ENCODE data around the gene LINGO3.

LINGO3 gene

DNA sequence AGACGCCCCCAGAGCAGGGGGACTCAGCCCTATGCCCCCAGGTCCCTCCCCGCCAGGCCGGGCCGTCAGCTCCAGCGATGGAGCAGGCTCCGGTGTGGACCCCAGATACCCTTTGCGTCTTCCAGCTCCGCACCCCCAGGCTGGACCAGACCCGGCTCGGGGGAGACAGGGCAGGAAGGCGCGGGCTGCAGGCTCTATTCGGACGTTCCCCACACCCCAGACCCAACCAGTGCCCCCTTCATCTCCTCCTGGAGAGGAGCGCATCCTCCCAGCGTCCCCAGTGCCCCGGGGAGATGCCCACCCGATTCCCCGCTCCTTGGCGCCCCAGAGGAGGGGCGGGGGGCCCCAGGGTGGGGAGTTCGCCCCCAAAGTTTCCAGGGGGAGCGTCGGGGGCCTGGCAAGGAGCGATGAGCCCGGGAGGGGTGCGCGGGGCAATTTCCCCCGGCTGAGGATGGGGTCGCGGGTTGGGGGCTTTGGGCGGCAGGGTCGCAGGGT is 389 bp downstream of the LINGO3 start:
- no peaks in the 10 kb centered on the region for H3K36me3 Mint-ChIP-seq
- H3K4me1 Mint-ChIP-seq (ENCODE audit: low read depth): peaks cover 12% of the 10 kb centered on the region
- H3K27ac Mint-ChIP-seq: no peak overlapping the region
- H3K9me3 Mint-ChIP-seq (ENCODE audit: low read depth): no peaks in the 10 kb centered on the region
- H3K4me3 Mint-ChIP-seq: no peak overlapping the region
- H3K27me3 Mint-ChIP-seq: peaks cover 18% of the 10 kb centered on the region

DNA sequence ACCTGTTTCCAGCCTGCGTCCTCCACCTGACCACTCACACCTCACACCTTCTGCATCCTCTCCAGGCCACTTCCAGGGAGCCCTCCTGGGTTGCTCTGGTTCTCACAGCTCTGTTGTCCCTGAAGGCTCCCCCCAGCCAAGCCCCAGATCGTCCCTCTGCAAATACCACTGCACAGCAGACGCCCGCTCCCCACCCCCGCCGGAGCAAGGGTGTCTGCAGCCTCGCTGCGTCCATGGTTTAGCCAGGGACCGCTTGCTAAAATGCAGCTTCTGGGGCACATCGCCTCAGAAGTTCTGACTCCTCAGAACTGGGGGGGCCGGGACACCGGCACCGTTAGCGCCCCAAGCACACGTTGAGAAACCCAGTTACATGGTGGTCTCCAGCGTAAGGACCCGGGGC is 983 bp downstream of the LINGO3 start:
- no peaks in the 10 kb centered on the region for H3K9me3 Mint-ChIP-seq (ENCODE audit: low read depth)
- H3K27me3 Mint-ChIP-seq: peaks cover 18% of the 10 kb centered on the region
- no peak overlapping the region for H3K4me3 Mint-ChIP-seq
- no peaks in the 10 kb centered on the region for H3K36me3 Mint-ChIP-seq
- H3K4me1 Mint-ChIP-seq (ENCODE audit: low read depth): peaks cover 12% of the 10 kb centered on the region
- no peak overlapping the region for H3K27ac Mint-ChIP-seq

DNA sequence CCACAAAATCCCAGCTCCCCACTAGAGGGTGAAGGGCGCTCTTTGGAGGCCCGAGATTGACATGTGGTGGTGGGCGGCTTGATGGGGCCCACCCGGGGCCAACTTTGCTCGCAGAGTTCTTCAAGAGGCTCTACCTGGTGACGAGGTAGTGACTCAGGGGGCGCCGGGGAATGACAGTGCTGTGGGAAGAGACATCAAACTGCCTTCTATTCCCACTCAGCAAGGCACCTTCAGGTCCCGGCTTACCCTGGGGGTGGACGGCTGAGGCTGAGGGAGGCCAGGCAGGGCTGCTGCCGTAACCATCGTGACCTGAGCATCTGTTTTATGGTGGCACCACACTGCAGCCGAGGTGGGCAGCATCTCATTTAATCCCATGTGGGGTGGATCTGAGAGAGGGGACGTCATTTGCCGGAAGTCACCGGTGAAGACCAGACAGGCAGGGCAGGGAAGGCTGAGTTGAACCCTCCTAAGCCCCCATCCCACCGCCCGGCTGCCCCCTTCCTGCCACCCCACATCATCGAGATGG is 1.6 kb downstream of the LINGO3 start:
- Mint-ChIP-seq H3K4me3 (no peak overlapping the region), H3K36me3 (no peaks in the 10 kb centered on the region), H3K27ac (no peak overlapping the region), H3K27me3 (peaks cover 18% of the 10 kb centered on the region), H3K9me3 (ENCODE audit: low read depth) (no peaks in the 10 kb centered on the region), H3K4me1 (ENCODE audit: low read depth) (peaks cover 12% of the 10 kb centered on the region)

DNA sequence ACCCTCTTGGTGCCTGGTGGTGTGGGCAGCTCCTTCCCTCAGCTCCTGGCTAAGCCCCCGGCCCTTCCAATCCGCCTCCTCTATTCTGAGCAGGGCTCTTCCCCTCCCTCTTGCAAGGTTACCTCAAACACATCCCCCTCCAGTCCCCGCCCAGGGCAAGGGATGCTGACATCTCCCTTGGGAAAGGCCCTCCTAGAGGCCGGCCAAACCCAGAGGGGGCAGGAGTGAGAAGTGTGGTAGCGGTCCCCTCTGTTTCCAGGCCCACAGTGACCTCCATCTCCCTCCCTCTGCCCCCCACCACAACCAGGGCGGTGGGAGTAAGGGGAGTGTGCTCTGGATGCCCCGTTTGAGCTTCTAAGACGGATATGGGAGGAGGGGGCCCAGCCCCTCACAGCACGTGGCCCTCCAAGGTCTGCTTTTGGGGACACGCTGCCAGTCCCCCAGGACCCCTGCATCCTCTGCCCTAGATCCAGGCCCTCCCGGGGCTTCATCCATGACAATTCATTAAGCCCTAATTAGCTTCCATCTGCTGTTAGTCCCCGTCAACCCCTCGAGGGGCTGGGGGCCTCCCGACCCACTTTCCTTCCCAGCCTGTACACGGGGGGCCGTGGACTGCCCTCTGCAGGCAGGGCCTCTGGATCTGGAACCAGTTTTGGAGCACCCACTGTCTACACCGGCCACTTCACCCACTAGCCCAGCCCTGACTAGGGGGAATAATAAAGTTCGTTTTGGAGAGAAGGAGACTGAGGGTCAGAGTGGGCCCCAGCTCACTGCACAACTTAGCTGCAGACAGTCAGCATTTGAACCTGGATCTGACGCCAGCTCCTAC is 2.3 kb downstream of the LINGO3 start:
- H3K27ac Mint-ChIP-seq: no peak overlapping the region
- H3K27me3 Mint-ChIP-seq: peaks cover 18% of the 10 kb centered on the region
- no peaks in the 10 kb centered on the region for H3K36me3 Mint-ChIP-seq
- no peak overlapping the region for H3K4me3 Mint-ChIP-seq
- H3K9me3 Mint-ChIP-seq (ENCODE audit: low read depth): no peaks in the 10 kb centered on the region
- peaks cover 12% of the 10 kb centered on the region for H3K4me1 Mint-ChIP-seq (ENCODE audit: low read depth)

DNA sequence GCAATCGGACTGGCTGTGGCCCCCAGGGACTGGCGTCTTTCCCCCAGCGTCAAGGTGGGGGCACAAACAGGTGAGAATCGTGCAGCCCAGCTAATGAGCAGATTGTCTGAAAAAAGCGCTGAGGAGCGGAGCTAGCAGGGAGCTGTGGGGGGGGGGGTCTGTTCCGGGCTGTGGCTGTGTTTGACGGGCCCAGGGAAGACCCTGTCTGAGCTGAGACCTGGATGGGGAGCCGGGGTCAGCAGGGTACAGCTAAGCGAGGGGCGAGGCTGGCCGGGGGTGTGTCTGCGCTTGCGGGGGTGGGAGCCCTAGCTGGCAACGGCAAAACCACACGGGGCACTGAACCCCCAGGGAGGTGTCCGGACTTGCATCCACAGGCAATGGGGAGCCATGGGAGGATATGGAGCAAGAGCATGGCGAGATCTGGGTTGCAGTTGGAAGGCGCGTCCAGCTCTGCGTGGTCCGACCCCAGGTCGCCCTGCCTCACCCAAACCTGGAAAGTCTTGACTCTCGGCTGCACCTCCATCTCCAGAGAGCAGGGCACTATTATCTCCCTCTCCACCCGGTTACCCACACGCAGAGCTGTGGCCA is 4.6 kb downstream of the LINGO3 start:
- Mint-ChIP-seq H3K27me3 (peaks cover 10% of the 10 kb centered on the region), H3K4me3 (peak overlapping the region; percentile 70), H3K27ac (no peak overlapping the region), H3K9me3 (ENCODE audit: low read depth) (no peaks in the 10 kb centered on the region), H3K4me1 (ENCODE audit: low read depth) (peaks cover 9% of the 10 kb centered on the region), H3K36me3 (no peaks in the 10 kb centered on the region)

DNA sequence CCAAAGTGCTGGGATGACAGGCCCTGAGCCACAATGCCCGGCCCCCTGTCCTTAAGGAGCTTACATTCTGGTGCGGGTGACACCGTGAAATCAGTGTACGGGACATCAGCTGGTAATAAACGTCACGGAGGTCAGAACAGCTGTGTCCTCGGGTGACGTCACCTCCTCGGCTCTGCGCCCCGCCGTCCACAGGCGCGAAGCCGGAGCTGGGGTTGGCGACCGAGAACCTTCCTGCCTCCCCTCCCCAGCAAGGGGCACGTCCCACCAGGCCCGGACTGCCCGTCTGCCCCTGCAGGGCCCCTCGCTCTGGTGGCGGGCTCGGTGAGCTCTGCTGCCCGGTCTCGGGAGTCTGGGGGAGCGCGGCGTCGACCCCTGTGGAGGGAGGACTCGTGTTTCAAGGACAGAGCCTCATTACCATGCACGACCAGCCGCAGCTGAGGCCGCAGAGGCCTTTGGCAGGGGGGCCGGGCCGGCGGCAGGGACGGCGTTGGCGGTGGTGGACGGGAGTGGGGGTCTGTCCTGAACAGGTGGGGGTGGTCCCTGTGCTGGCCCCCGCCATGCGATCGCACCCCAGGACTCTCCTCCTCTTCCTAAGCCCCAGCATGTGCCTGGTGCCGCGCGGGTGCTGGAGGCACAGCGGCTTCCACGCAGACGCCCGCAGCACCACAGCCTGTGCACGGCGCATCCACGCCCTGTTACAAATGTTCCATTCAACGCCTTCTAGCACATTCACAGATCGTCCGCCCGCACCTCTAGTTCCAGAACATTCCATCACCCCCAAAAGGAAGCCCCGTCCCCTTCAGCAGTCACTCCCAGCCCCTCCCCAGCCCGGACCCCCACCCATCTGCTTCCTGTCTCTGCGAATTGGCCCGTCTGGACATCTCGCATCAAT is 5.4 kb downstream of the LINGO3 start:
- no peaks in the 10 kb centered on the region for H3K36me3 Mint-ChIP-seq
- peaks cover 10% of the 10 kb centered on the region for H3K27me3 Mint-ChIP-seq
- no peak overlapping the region for H3K27ac Mint-ChIP-seq
- peak overlapping the region; percentile 70 for H3K4me3 Mint-ChIP-seq
- H3K9me3 Mint-ChIP-seq (ENCODE audit: low read depth): no peaks in the 10 kb centered on the region
- peaks cover 9% of the 10 kb centered on the region for H3K4me1 Mint-ChIP-seq (ENCODE audit: low read depth)

DNA sequence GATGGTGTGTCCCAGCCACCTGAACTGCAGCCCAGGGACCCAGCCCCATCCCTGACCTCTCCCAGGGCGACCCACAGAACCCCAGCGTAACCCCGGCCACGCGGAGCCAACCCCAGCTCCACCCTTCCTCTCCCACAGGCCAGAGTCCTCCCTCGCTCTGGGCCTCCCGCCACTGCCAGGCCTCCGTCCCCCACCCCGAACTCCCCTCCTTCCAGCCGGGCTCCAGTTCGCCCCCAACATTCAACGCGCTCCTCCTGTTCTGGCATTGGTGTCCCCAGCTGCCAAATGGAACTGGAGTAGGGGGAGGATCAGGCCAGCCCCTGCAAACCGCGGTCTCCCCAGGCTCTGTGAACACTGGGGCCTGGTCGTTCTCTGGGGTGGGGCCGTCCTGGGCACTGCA is 7.4 kb downstream of the LINGO3 start:
- Mint-ChIP-seq H3K4me3 (no peak overlapping the region), H3K4me1 (ENCODE audit: low read depth) (peaks cover 7% of the 10 kb centered on the region), H3K9me3 (ENCODE audit: low read depth) (no peaks in the 10 kb centered on the region), H3K27ac (no peak overlapping the region), H3K36me3 (no peaks in the 10 kb centered on the region), H3K27me3 (peaks cover 8% of the 10 kb centered on the region)

DNA sequence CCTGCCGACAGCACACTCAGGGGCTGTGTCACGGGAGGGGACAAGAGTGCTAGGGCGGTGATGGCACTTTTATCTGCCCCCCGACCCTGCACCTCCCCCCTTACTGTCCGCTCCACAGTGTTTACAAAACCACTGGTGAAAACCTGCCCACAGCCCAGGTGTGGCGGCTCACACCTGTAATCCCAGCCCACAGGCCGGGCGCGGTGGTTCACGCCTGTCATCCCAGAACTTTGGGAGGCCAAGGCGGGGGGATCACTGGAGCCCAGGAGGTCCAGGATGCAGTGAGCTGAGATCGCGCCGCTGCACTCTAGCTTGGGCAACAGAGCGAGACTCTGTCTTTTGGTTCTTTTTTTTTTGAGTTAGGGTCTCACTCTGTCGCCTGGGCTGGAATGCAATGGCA is 11.8 kb downstream of the LINGO3 start:
- H3K27ac Mint-ChIP-seq: no peak overlapping the region

DNA sequence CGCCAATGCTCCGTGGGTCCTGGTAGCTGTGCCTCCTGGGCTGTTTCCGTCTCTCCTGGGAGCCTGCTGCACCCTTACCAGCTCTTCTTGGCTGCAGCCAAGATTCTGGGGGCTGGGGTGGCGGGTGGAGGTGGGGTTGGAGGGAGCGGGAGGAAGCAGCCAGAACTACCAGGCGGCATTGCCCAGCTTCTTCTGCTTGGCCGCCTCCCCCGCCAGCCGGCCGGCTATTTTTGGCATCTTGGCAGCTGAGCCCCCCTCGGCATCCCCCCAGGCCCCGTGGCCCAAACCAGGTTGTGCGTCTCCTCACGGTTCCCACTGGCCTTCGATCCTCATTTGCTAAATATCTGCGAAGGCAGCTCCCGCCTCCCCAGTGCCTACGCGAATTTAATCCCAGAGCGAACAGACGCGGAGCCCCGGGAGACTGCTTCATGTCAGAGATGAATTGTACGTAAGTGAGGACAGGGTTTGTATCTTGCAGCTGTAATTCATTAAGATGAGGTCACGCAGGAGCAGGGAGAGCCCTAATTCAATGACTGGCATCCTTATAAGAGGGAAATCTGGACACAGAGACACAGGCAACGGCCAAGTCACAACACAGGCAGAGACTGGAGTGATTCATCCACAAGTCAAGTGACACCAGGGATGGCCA is 13.1 kb downstream of the LINGO3 start:
- Mint-ChIP-seq H3K4me3 (no peak overlapping the region), H3K9me3 (ENCODE audit: low read depth) (no peaks in the 10 kb centered on the region), H3K4me1 (ENCODE audit: low read depth) (peaks cover 6% of the 10 kb centered on the region), H3K36me3 (no peaks in the 10 kb centered on the region), H3K27me3 (no peaks in the 10 kb centered on the region), H3K27ac (no peak overlapping the region)

More for the DNA sequence above, 11.8 kb downstream of the LINGO3 start:
- Mint-ChIP-seq H3K9me3 (ENCODE audit: low read depth) (no peaks in the 10 kb centered on the region), H3K36me3 (no peaks in the 10 kb centered on the region), H3K4me3 (no peak overlapping the region), H3K27me3 (no peaks in the 10 kb centered on the region), H3K4me1 (ENCODE audit: low read depth) (peaks cover 4% of the 10 kb centered on the region)

DNA sequence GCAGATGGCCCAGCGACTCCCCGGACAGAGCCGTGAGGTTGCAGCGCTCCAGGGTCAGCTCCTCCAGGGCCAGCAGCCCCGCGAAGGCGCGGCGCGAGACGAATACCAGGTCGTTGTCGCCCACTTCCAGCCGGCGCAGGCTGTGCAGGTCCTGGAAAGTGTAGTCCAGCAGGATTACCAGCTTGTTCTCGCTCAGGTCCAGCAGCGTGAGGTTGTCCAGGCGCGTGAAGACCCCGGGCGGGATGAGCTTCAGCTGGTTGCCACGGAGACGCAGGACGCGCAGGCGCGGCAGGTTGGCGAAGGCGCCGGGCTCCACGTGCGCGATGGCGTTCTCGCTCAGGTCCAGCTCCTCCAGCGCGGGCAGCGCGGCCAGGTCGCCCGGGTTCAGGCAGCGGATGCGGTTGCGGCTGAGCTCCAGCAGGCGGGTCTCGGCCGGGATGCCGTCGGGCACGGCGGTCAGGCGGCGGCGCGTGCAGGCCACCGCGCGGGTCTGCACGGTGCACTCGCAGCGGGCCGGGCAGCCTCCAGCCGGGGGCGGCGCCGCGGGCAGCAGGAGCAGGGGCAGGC is 16.7 kb downstream of the LINGO3 start:
- H3K4me1 Mint-ChIP-seq (ENCODE audit: low read depth): peaks cover 20% of the 10 kb centered on the region
- peak overlapping the region; percentile 69 for H3K4me3 Mint-ChIP-seq
- H3K27me3 Mint-ChIP-seq: no peaks in the 10 kb centered on the region
- H3K9me3 Mint-ChIP-seq (ENCODE audit: low read depth): no peaks in the 10 kb centered on the region
- no peak overlapping the region for H3K27ac Mint-ChIP-seq
- no peaks in the 10 kb centered on the region for H3K36me3 Mint-ChIP-seq

DNA sequence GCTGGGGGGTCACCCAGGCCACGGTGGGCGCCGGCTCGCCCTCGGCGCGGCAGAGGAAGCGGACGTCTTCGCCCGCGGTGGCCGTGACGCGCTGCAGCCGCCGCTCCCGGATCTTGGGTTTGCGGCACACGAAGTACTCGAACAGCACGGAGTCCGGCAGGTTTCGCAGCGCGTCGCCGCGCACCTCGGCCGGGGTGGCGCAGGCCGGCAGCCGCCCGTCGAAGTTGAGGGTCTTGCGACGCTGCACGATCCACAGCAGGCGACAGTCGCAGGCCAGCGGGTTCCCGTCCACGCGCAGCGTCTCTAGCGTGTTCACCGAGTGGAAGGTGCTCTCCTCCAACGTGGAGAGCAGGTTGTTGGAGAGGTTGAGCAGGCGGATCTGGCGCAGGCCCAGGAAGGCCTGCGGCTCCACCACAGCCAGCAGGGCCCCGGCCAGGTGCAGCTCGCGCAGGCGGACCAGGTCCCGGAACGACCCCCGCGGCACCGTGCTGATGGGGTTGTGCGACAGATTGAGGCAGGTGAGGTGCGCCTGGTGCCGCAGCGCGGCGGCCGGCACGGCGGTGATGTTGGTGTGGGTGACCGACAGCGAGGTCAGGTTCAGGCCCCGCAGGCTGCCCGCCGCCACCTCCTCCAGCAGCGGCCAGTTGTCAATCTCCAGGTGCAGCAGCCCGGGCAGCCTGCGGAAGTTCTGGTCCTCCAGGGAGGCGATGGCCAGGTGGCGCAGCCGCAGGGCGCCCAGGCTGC is 17.3 kb downstream of the LINGO3 start:
- Mint-ChIP-seq H3K36me3 (no peaks in the 10 kb centered on the region), H3K4me1 (ENCODE audit: low read depth) (peaks cover 20% of the 10 kb centered on the region), H3K27ac (no peak overlapping the region)

DNA sequence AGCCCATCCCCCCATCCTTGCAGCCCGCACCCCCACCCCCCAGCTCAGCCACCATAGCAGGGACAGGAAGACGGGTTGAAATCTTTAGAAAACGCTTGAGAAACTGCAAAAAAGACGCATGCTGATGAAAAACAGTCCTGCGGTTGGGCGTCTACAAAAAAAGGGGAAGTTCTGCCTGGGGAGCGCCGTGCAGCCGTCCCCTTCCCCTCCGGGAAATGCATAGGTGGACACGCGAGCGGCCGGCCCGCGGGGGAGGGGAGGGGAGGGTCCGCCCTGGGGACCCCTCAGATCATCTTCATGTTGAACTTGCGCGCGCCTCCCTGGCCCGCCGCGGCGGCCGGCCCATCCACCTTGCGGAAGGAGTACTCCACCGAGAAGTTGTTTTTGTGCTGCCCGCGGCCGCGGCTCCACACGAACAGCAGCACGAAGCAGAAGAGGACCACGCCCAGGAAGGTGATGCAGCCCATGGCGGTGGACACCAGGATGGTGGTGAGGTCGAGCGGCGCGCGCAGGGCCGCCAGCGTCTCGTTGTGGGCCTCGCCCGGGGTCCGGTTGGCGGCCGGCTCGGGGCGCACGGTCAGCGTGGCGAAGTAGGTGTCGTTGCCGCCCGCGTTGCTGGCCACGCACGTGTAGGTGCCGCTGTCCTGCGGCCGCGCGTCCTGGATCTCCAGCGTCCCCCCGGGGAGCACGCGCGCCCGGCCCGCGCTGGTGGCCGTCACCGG is 18.1 kb downstream of the LINGO3 start:
- peak overlapping the region; percentile 73 for H3K27ac Mint-ChIP-seq
- peak overlapping the region; percentile 83 for H3K4me3 Mint-ChIP-seq
- H3K4me1 Mint-ChIP-seq (ENCODE audit: low read depth): peaks cover 20% of the 10 kb centered on the region
- no peaks in the 10 kb centered on the region for H3K36me3 Mint-ChIP-seq
- no peaks in the 10 kb centered on the region for H3K9me3 Mint-ChIP-seq (ENCODE audit: low read depth)
- H3K27me3 Mint-ChIP-seq: no peaks in the 10 kb centered on the region

More for the DNA sequence above, 17.3 kb downstream of the LINGO3 start:
- H3K9me3 Mint-ChIP-seq (ENCODE audit: low read depth): no peaks in the 10 kb centered on the region
- H3K27me3 Mint-ChIP-seq: no peaks in the 10 kb centered on the region
- H3K4me3 Mint-ChIP-seq: peak overlapping the region; percentile 69
